LNCAP (cell line): ENCODE results near the gene UNC5A.

Source experiments
- CTCF ChIP-seq: fragments of 450-650 bp; IDR thresholded peaks from 2 replicates; pipeline ENCODE4 v1.5.1; 2017; ENCODE audit warnings: mild to moderate bottlenecking

Gene UNC5A

GRCh38 chr5:176883700-176884570 is 73.6 kb downstream of the UNC5A start:
- TF ChIP-seq CTCF, result no peak

- TF ChIP-seq CTCF, result no peak
Observed at GRCh38 chr5:176884571-176884890, 74.2 kb downstream of the UNC5A start.

- no peak for TF ChIP-seq CTCF
Observed at GRCh38 chr5:176886336-176887251, 76.2 kb downstream of the UNC5A start.

- no peak for TF ChIP-seq CTCF
Observed at GRCh38 chr5:176887252-176887849, 77.0 kb downstream of the UNC5A start.

GRCh38 chr5:176888016-176888864 is 77.9 kb downstream of the UNC5A start:
- no peak for TF ChIP-seq CTCF

- TF ChIP-seq CTCF, result no peak
Observed at GRCh38 chr5:176888865-176889165, 78.5 kb downstream of the UNC5A start.
